ENCODE measurements around the gene PTPN1.

- TF ChIP-seq ZNF274 (IDR thresholded peaks at IDR 0.05; ENCODE audit: insufficient read depth, insufficient read length) (no peak), CTCF (IDR thresholded peaks at IDR 0.05 in 2 of 3, conservative IDR thresholded peaks at IDR 0.05 in 1 of 3; ENCODE audit: control insufficient read depth in 2 of 3, extremely low read depth in 1 of 3, insufficient read depth in 1 of 3, low read depth in 3 of 3, low read length in 3 of 3) (no peak), MXI1 (IDR thresholded peaks at IDR 0.05; ENCODE audit: low read depth, low read length) (no peak), NRF1 (conservative IDR thresholded peaks at IDR 0.05; ENCODE audit: low read depth, low read length) (no peak)
Measured at GRCh38 chr20:50468378-50468798, 41.8 kb upstream of the PTPN1 start.

Measured in GM12878 (cell line).